PC-9 (cell line): ENCODE results near the gene NAA30. TPM values are rescaled to one million over a fixed set of nuclear protein-coding genes. Genes with fewer than 3 reads are reported as not detected.

Experiments used
- BruUV-seq: library from RNA; stranded (reverse); fragments of 400-500 nt; replicated peaks from 2 replicates; lab custom pipeline; 2021; lab: Mats Ljungman, UMichigan
- CTCF ChIA-PET: fragments of 300-600 bp; sonication (Branson Sonifier 250); formaldehyde crosslinking; loops from one replicate; lab custom pipeline; 2022; ENCODE audit warnings: antibody characterized with exemption; lab: Charles Lee
- POLR2A ChIA-PET: fragments of 300-600 bp; sonication (Branson Sonifier 250); formaldehyde crosslinking; loops from one replicate; lab custom pipeline; 2022; ENCODE audit warnings: antibody characterized with exemption; ENCODE audit not compliant: unreplicated experiment; lab: Charles Lee
- DNase-seq, 2 experiments: peaks; one replicate each; pipeline versions ENCODE4 v3.0.0 to v3.0.0-alpha.2; 2015 to 2022; ENCODE audit warnings: mixed read lengths in 1 of 2
- H2AFZ ChIP-seq: fragments of 200-600 bp; sonication (generic); 2 replicates; pipeline ENCODE4 v1.8.1; 2017; ENCODE audit warnings: antibody characterized with exemption
- H3F3A ChIP-seq: fragments of 200-600 bp; sonication (generic); 2 replicates; pipeline ENCODE4 v1.8.1; 2017; ENCODE audit warnings: antibody characterized with exemption, mild to moderate bottlenecking, low read depth; ENCODE audit not compliant: insufficient read depth
- H3K27ac ChIP-seq: fragments of 200-600 bp; sonication (generic); 2 replicates; pipeline ENCODE4 v1.6.1; 2016; ENCODE audit warnings: mixed run types
- H3K27me3 ChIP-seq: fragments of 200-600 bp; sonication (generic); 2 replicates; pipeline ENCODE4 v1.6.1; 2016; ENCODE audit warnings: low read depth, mixed run types; ENCODE audit not compliant: insufficient read depth
- H3K36me3 ChIP-seq: fragments of 200-600 bp; sonication (generic); 2 replicates; pipeline ENCODE4 v1.6.1; 2016; ENCODE audit warnings: low read depth, mixed run types
- H3K4me1 ChIP-seq: fragments of 200-600 bp; sonication (generic); replicated peaks from 2 replicates; pipeline ENCODE4 v1.6.1; 2016; ENCODE audit warnings: mixed run types; ENCODE audit not compliant: insufficient read depth
- H3K4me2 ChIP-seq: fragments of 200-600 bp; sonication (generic); 2 replicates; pipeline ENCODE4 v1.6.1; 2017; ENCODE audit warnings: mixed run types
- H3K4me3 ChIP-seq: fragments of 200-600 bp; sonication (generic); 2 replicates; pipeline ENCODE4 v1.6.1; 2016; ENCODE audit warnings: mixed run types
- H3K79me2 ChIP-seq: fragments of 200-600 bp; sonication (generic); 2 replicates; pipeline ENCODE4 v1.6.1; 2017; ENCODE audit warnings: low read depth, mixed run types
- H3K9me2 ChIP-seq: fragments of 200-600 bp; sonication (generic); 2 replicates; pipeline ENCODE4 v1.8.1; 2017; ENCODE audit warnings: mild to moderate bottlenecking; ENCODE audit not compliant: insufficient read depth
- H3K9me3 ChIP-seq: fragments of 200-600 bp; sonication (generic); 2 replicates; pipeline ENCODE4 v1.8.1; 2016; ENCODE audit warnings: low read depth; ENCODE audit not compliant: insufficient read depth
- H4K20me1 ChIP-seq: fragments of 200-600 bp; sonication (generic); 2 replicates; pipeline ENCODE4 v1.8.1; 2017; ENCODE audit not compliant: insufficient read depth
- CTCF ChIP-seq: fragments of 200-600 bp; sonication (generic); conservative IDR thresholded peaks from 2 replicates; pipeline ENCODE4 v1.6.1; 2017; ENCODE audit warnings: mixed run types, antibody characterized with exemption, mild to moderate bottlenecking, moderate library complexity
- EZH2 ChIP-seq: fragments of 200-600 bp; sonication (generic); IDR thresholded peaks from 2 replicates; pipeline ENCODE4 v1.8.0; 2017; ENCODE audit warnings: antibody characterized with exemption, low read depth
- intact Hi-C: fragments of 100-400 bp; cut with micrococcal nuclease; formaldehyde crosslinking; loops from one replicate; pipeline ENCODE4 v1.10.0; 2022; ENCODE audit not compliant: unreplicated experiment
- total RNA-seq: library from RNA; stranded (reverse); gene quantifications from 2 replicates; pipeline ENCODE4 v1.2.3, GENCODE V29; 2021

The NAA30 gene
- total RNA-seq, 1 experiment from 2014 or later: 14.2 TPM

GRCh38 chr14:57346741-57347140 is 43.6 kb upstream of the NAA30 start:
- no peaks in the 10 kb centered on the region for H3K9me3 ChIP-seq
- BruUV-seq: no TSS peak
- no peaks in the 10 kb centered on the region for H4K20me1 ChIP-seq
- H3K79me2 ChIP-seq: no peaks in the 10 kb centered on the region
- no peak for TF ChIP-seq EZH2
- no peak for TF ChIP-seq CTCF
- no peaks in the 10 kb centered on the region for H3K27me3 ChIP-seq
- ChIA-PET CTCF (no interaction called here), POLR2A (no interaction called here)
- no peaks in the 10 kb centered on the region for H3K9me2 ChIP-seq
- intact Hi-C loops: no loop called here
- no peak overlapping the region for H3K4me2 ChIP-seq
- no peaks in the 10 kb centered on the region for H3K36me3 ChIP-seq
- H3K4me1 ChIP-seq: peaks cover 16% of the 10 kb centered on the region
- H3K4me3 ChIP-seq: no peak overlapping the region
- no peak overlapping the region for H2AFZ ChIP-seq
- no peak overlapping the region for H3K27ac ChIP-seq
- DNase-seq: no peak
- H3F3A ChIP-seq: no peaks in the 10 kb centered on the region

GRCh38 chr14:57352396-57353170 is 37.8 kb upstream of the NAA30 start:
- H3K27ac ChIP-seq: no peak overlapping the region
- no peak overlapping the region for H3K4me3 ChIP-seq
- peaks cover 16% of the 10 kb centered on the region for H3K4me1 ChIP-seq
- no peaks in the 10 kb centered on the region for H3K9me2 ChIP-seq
- no peaks in the 10 kb centered on the region for H3K9me3 ChIP-seq
- no TSS peak for BruUV-seq
- H3F3A ChIP-seq: no peaks in the 10 kb centered on the region
- H3K36me3 ChIP-seq: no peaks in the 10 kb centered on the region
- H3K4me2 ChIP-seq: no peak overlapping the region
- no peaks in the 10 kb centered on the region for H3K79me2 ChIP-seq
- no peaks in the 10 kb centered on the region for H3K27me3 ChIP-seq
- H4K20me1 ChIP-seq: no peaks in the 10 kb centered on the region
- no peak overlapping the region for H2AFZ ChIP-seq
- DNase-seq: no peak
- ChIA-PET POLR2A (no interaction called here), CTCF (no interaction called here)
- TF ChIP-seq EZH2 (no peak), CTCF (no peak)
- intact Hi-C loops: no loop called here

GRCh38 chr14:57355081-57355800 is 35.1 kb upstream of the NAA30 start:
- no peak for TF ChIP-seq EZH2
- ChIA-PET POLR2A (no interaction called here), CTCF (no interaction called here)
- H3K4me3 ChIP-seq: no peak overlapping the region
- no peak overlapping the region for H3K4me2 ChIP-seq
- BruUV-seq: no TSS peak
- no peak overlapping the region for H3K27ac ChIP-seq
- H3F3A ChIP-seq: no peaks in the 10 kb centered on the region
- H3K36me3 ChIP-seq: no peaks in the 10 kb centered on the region
- no peaks in the 10 kb centered on the region for H3K27me3 ChIP-seq
- H4K20me1 ChIP-seq: no peaks in the 10 kb centered on the region
- DNase-seq: no peak
- H3K79me2 ChIP-seq: no peaks in the 10 kb centered on the region
- intact Hi-C loops: no loop called here
- H3K4me1 ChIP-seq: peaks cover under 1% of the 10 kb centered on the region; the same call in 1 of the 2 replicates
- no peaks in the 10 kb centered on the region for H3K9me2 ChIP-seq
- H3K9me3 ChIP-seq: no peaks in the 10 kb centered on the region
- H2AFZ ChIP-seq: no peak overlapping the region
